ENCODE results near the gene PILRA. TPM values are rescaled to one million over a fixed set of nuclear protein-coding genes. Genes with fewer than 3 reads are reported as not detected.
A peak's percentile ranks its signal among the peaks of the same experiment; 100 is the strongest.

PILRA gene
- total and polyA plus RNA-seq, 2 of the 13 experiments (the other 11 are each of a cell fraction or from before 2014, with no cell fraction given): 0.13 to 1.3 TPM

DNA sequence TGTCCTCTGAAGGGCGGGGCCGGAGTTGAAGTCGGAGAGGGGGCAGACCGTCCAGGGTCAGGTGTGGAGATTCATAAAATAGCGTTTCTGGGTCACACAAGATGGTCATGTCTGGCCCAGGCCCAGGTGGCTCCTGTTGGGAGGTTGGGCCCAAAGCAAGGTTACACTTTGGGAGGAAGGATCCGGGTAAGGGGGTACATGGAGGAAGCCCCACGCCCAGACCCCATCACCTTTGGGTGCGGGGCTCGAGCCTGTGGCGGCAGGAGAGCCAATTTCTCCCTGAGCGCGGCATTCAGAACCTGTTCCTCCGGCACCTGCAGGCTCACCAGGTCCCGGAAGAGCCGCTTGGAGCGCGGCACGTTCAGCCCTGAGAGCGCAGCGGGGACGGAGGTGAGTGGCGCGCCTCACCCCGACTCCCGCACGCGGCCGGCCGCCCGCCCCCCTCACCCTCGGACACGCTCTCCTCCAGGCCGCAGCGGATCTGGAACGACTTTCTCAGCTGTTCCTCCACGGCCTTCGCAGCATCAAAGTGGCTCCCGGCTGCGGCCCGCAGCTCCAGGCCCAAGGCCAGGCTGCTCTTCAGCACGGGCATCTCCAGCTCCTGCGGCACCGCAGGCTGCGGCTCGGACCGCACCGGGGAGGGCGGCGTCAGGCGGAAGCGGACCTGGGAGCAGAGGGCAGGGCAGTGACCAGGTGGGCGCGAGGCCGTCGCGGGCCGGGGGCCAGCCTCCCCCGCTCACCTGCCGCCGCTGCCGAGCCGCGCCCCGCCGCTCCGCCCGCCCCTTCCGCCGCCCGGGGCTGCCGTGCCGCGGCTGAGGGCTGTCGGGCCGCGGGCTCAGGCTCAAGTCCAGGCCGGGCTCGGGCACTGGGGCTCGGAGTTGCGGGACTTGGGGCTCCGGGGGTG is 62.4 kb downstream of the PILRA start (continued):
- TF ChIP-seq, protein P1, sequence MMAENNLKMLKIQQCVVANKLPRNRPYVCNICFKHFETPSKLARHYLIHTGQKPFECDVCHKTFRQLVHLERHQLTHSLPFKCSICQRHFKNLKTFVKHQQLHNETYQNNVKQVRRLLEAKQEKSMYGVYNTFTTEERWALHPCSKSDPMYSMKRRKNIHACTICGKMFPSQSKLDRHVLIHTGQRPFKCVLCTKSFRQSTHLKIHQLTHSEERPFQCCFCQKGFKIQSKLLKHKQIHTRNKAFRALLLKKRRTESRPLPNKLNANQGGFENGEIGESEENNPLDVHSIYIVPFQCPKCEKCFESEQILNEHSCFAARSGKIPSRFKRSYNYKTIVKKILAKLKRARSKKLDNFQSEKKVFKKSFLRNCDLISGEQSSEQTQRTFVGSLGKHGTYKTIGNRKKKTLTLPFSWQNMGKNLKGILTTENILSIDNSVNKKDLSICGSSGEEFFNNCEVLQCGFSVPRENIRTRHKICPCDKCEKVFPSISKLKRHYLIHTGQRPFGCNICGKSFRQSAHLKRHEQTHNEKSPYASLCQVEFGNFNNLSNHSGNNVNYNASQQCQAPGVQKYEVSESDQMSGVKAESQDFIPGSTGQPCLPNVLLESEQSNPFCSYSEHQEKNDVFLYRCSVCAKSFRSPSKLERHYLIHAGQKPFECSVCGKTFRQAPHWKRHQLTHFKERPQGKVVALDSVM (CRISPR knock-in tag; IDR thresholded peaks at IDR 0.05): no peak
- TF ChIP-seq ZNF775 (CRISPR knock-in tag; IDR thresholded peaks at IDR 0.05; ENCODE audit: borderline replicate concordance): no peak
- TF ChIP-seq, protein P2, sequence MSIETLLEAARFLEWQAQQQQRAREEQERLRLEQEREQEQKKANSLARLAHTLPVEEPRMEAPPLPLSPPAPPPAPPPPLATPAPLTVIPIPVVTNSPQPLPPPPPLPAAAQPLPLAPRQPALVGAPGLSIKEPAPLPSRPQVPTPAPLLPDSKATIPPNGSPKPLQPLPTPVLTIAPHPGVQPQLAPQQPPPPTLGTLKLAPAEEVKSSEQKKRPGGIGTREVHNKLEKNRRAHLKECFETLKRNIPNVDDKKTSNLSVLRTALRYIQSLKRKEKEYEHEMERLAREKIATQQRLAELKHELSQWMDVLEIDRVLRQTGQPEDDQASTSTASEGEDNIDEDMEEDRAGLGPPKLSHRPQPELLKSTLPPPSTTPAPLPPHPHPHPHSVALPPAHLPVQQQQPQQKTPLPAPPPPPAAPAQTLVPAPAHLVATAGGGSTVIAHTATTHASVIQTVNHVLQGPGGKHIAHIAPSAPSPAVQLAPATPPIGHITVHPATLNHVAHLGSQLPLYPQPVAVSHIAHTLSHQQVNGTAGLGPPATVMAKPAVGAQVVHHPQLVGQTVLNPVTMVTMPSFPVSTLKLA (IDR thresholded peaks at IDR 0.05): no peak
- no peak for TF ChIP-seq MXI1 (IDR thresholded peaks at IDR 0.05; ENCODE audit: borderline replicate concordance, low read depth, low read length)
- TF ChIP-seq NAIF1 (CRISPR knock-in tag; IDR thresholded peaks at IDR 0.05; ENCODE audit: borderline replicate concordance): no peak
- no peak for TF ChIP-seq SSRP1 (CRISPR knock-in tag; IDR thresholded peaks at IDR 0.05)
- TF ChIP-seq ETV5 (CRISPR knock-in tag; IDR thresholded peaks at IDR 0.05; ENCODE audit: borderline replicate concordance): peak; percentile 50; the same call in 1 of the 2 replicates
- TF ChIP-seq NR1H2 (CRISPR knock-in tag; IDR thresholded peaks at IDR 0.05; ENCODE audit: borderline replicate concordance, low read depth): 0 out of 2 replicates have a peak, but pooled peaks have one; percentile 53
- peak; percentile 64; the same call in 1 of the 2 replicates for TF ChIP-seq HOXA9 (CRISPR knock-in tag; IDR thresholded peaks at IDR 0.05; ENCODE audit: borderline replicate concordance)
- no peak for TF ChIP-seq ATRX (CRISPR knock-in tag; IDR thresholded peaks at IDR 0.05; ENCODE audit: borderline replicate concordance)
- no peak for TF ChIP-seq CEBPB (IDR thresholded peaks at IDR 0.05; ENCODE audit: borderline replicate concordance, low read depth, low read length)
- no peak for TF ChIP-seq POLR2AphosphoS5 (IDR thresholded peaks at IDR 0.05; ENCODE audit: low read depth, low read length)
- no peak for TF ChIP-seq DPF2 (CRISPR knock-in tag; IDR thresholded peaks at IDR 0.05; ENCODE audit: borderline replicate concordance, low read depth)
- TF ChIP-seq ZC3H4 (CRISPR knock-in tag; IDR thresholded peaks at IDR 0.05; ENCODE audit: borderline replicate concordance): peak; percentile 31; the same call in 1 of the 2 replicates
- 0 out of 2 replicates have a peak, but pooled peaks have one; percentile 29 for TF ChIP-seq ZBTB20 (CRISPR knock-in tag; IDR thresholded peaks at IDR 0.05; ENCODE audit: borderline replicate concordance, low read depth)
- no peak for TF ChIP-seq SIX1 (CRISPR knock-in tag; IDR thresholded peaks at IDR 0.05; ENCODE audit: borderline replicate concordance)
- TF ChIP-seq, protein P3, sequence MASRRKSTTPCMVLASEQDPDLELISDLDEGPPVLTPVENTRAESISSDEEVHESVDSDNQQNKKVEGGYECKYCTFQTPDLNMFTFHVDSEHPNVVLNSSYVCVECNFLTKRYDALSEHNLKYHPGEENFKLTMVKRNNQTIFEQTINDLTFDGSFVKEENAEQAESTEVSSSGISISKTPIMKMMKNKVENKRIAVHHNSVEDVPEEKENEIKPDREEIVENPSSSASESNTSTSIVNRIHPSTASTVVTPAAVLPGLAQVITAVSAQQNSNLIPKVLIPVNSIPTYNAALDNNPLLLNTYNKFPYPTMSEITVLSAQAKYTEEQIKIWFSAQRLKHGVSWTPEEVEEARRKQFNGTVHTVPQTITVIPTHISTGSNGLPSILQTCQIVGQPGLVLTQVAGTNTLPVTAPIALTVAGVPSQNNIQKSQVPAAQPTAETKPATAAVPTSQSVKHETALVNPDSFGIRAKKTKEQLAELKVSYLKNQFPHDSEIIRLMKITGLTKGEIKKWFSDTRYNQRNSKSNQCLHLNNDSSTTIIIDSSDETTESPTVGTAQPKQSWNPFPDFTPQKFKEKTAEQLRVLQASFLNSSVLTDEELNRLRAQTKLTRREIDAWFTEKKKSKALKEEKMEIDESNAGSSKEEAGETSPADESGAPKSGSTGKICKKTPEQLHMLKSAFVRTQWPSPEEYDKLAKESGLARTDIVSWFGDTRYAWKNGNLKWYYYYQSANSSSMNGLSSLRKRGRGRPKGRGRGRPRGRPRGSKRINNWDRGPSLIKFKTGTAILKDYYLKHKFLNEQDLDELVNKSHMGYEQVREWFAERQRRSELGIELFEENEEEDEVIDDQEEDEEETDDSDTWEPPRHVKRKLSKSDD (CRISPR knock-in tag; IDR thresholded peaks at IDR 0.05; ENCODE audit: low read depth): no peak

Measured in HepG2 (cell line).